Measurements from ENCODE around the gene SLC35F6. TPM values are rescaled to one million over a fixed set of nuclear protein-coding genes. Genes with fewer than 3 reads are reported as not detected.

SLC35F6 gene, protein sequence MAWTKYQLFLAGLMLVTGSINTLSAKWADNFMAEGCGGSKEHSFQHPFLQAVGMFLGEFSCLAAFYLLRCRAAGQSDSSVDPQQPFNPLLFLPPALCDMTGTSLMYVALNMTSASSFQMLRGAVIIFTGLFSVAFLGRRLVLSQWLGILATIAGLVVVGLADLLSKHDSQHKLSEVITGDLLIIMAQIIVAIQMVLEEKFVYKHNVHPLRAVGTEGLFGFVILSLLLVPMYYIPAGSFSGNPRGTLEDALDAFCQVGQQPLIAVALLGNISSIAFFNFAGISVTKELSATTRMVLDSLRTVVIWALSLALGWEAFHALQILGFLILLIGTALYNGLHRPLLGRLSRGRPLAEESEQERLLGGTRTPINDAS
- total RNA-seq (2021; ENCODE audit: unreplicated experiment) (67.3 TPM), Bru-seq, nascent RNA (percentile 87 among the genes with signal in this experiment), BruChase-seq, experiment 1, labeled RNA remaining after a 2-hour chase (percentile 93 among the genes with signal in this experiment), BruChase-seq, experiment 2, labeled RNA remaining after a 6-hour chase (percentile 96 among the genes with signal in this experiment)
- 49.4 TPM for polyA plus RNA-seq (2012; ENCODE audit: insufficient read length)
- long read RNA-seq, partial matches to known transcripts = 0 of 6 reads
- long read RNA-seq, other reads (novel, unspliced or antisense) = 2 of 6 reads

DNA sequence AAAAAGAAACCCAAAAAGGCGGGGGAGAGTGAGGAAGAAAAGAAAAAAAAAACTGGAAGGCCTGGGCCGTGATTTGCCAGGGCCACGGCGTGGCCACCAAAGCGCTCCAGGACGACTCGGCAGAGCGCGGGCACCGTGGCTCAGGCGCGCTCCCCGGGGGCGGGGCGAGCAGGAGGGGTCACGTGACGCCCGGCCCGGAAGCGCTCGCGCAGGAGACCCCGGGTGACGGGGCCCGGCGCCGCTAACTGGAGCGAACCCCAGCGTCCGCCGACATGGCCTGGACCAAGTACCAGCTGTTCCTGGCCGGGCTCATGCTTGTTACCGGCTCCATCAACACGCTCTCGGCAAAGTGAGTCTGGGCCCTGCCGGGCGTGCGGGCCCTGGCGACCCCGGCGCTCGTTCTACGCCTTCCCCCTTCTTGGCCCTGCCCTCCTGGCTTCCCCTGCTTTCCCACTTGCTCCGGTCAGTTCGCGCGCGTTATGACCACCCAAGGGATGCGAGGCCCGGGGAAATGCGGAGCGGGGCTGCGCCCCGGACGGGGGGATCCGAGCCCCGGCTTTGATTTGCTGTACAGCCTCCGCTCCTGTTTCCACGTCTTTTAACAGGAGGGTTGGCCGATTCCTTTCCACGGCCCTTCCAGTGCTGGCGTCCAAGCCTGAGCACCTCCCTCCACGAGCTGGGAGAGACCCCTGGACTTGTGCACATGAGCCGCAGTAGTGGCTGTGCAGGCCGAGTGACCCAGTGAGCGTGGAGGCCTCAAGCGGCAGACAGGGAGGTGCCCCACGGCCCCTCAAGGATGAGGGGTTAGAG lies at the start of gene SLC35F6:
SLC35F6 (plus strand) TSS at position 207 of the 810 bp plus-strand sequence; CDS start at position 273, 66 bp downstream.
- POLR2A ChIA-PET = interaction anchor here (0.6 to 0.7 kb wide), 2 partner anchors 11 to 198 kb away, joined by 5 to 10 read pairs; no protein-coding TSS in a partner anchor
- TF ChIP-seq, protein P1, sequence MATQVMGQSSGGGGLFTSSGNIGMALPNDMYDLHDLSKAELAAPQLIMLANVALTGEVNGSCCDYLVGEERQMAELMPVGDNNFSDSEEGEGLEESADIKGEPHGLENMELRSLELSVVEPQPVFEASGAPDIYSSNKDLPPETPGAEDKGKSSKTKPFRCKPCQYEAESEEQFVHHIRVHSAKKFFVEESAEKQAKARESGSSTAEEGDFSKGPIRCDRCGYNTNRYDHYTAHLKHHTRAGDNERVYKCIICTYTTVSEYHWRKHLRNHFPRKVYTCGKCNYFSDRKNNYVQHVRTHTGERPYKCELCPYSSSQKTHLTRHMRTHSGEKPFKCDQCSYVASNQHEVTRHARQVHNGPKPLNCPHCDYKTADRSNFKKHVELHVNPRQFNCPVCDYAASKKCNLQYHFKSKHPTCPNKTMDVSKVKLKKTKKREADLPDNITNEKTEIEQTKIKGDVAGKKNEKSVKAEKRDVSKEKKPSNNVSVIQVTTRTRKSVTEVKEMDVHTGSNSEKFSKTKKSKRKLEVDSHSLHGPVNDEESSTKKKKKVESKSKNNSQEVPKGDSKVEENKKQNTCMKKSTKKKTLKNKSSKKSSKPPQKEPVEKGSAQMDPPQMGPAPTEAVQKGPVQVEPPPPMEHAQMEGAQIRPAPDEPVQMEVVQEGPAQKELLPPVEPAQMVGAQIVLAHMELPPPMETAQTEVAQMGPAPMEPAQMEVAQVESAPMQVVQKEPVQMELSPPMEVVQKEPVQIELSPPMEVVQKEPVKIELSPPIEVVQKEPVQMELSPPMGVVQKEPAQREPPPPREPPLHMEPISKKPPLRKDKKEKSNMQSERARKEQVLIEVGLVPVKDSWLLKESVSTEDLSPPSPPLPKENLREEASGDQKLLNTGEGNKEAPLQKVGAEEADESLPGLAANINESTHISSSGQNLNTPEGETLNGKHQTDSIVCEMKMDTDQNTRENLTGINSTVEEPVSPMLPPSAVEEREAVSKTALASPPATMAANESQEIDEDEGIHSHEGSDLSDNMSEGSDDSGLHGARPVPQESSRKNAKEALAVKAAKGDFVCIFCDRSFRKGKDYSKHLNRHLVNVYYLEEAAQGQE (IDR thresholded peaks at IDR 0.05; ENCODE audit: insufficient read depth in 1 of 2, low read depth in 2 of 2, low read length in 1 of 2) = no peak
- TF ChIP-seq POLR2AphosphoS5 (IDR thresholded peaks at IDR 0.05; ENCODE audit: low read depth, low read length) (peak; percentile 60; the same call in 1 of the 2 replicates), SIN3A (IDR thresholded peaks at IDR 0.05; ENCODE audit: borderline replicate concordance, insufficient read depth, low read depth, low read length) (peak; percentile 95)
- TF ChIP-seq, protein P2, sequence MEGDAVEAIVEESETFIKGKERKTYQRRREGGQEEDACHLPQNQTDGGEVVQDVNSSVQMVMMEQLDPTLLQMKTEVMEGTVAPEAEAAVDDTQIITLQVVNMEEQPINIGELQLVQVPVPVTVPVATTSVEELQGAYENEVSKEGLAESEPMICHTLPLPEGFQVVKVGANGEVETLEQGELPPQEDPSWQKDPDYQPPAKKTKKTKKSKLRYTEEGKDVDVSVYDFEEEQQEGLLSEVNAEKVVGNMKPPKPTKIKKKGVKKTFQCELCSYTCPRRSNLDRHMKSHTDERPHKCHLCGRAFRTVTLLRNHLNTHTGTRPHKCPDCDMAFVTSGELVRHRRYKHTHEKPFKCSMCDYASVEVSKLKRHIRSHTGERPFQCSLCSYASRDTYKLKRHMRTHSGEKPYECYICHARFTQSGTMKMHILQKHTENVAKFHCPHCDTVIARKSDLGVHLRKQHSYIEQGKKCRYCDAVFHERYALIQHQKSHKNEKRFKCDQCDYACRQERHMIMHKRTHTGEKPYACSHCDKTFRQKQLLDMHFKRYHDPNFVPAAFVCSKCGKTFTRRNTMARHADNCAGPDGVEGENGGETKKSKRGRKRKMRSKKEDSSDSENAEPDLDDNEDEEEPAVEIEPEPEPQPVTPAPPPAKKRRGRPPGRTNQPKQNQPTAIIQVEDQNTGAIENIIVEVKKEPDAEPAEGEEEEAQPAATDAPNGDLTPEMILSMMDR (IDR thresholded peaks at IDR 0.05) = no peak
- DNase-seq (ENCODE audit: low read depth, low spot score) (no peak), ATAC-seq (peak; percentile 93)
- H3K36me3 ChIP-seq (ENCODE audit: control insufficient read depth, insufficient read depth, low read length) = peaks cover 6% of the 10 kb centered on the region; the same call in 1 of the 2 replicates
- peak within 1 kb of the TSS; percentile 98 to 99 for H3K4me3 ChIP-seq (ENCODE audit: low read depth in 2 of 2, low read length in 2 of 2)
- H3K4me1 ChIP-seq (ENCODE audit: control insufficient read depth, insufficient read depth, low read length) = peaks cover 49% of the 10 kb centered on the region
- no TSS peak for BruUV-seq (replicated peaks)
- intact Hi-C loops (cut with micrococcal nuclease; ENCODE audit: unreplicated experiment) = no loop called here
- H3K9me3 ChIP-seq (ENCODE audit: control insufficient read depth, insufficient read depth, low read depth, low read length) = no peaks in the 10 kb centered on the region
- in situ Hi-C loops (cut with HindIII; ENCODE audit: low pct_unique_long_range_greater_than_20kb, low sequenced_read_pairs) = no loop called here
- H3K27ac ChIP-seq (ENCODE audit: low read length) = peak within 1 kb of the TSS; percentile 98
- no peaks in the 10 kb centered on the region for H3K27me3 ChIP-seq (ENCODE audit: control insufficient read depth, insufficient read depth, low read length)
- CTCF ChIA-PET = no interaction called here

DNA sequence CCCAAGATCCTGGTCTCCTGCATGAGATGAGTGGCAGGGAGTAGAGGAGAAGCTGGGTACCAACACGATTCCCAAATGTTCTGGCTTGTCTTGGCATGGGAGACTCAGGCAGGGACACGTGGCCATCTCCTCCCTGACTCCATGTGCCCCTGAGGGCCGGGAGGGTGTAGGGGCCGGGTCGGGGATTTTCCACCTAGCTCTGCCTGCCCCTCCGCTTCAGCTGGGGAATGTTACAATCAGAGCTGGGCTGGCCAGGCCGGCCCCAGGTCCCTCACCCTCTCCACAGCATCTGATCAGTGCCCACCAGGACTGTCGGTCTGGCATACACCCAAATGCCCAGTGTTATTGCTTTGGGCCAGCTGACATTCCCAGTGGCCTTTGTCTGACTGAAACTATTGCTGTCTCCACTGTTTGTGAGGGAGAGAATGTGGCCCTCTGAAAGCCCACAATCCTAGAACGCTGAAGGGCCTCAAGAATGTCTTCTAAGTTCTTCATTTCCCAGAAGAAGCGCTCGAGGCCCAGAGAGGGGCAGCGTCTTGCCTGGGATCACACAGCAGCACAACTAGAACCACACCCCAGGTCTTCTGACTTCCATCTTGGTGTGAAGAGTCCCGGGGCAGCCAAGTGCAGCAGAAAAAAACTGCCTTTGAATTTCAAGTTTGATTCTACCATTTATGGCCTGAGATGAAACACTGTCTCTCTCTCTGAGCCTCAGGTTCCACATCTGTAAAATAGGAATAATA lies 48.4 kb upstream of the SLC35F6 start:
- Histone ChIP-seq H3K9me3 (ENCODE audit: control insufficient read depth, insufficient read depth, low read depth, low read length) (no peaks in the 10 kb centered on the region), H3K4me3 (ENCODE audit: low read depth in 2 of 2, low read length in 2 of 2) (no peak overlapping the region), H3K27ac (ENCODE audit: low read length) (peak overlapping the region; percentile 78), H3K4me1 (ENCODE audit: control insufficient read depth, insufficient read depth, low read length) (peaks cover 51% of the 10 kb centered on the region), H3K36me3 (ENCODE audit: control insufficient read depth, insufficient read depth, low read length) (no peaks in the 10 kb centered on the region), H3K27me3 (ENCODE audit: control insufficient read depth, insufficient read depth, low read length) (no peaks in the 10 kb centered on the region)
- TF ChIP-seq TCF7L2 (IDR thresholded peaks at IDR 0.05; ENCODE audit: low read depth, low read length) (no peak), POLR2AphosphoS5 (IDR thresholded peaks at IDR 0.05; ENCODE audit: low read depth, low read length) (no peak), SIN3A (IDR thresholded peaks at IDR 0.05; ENCODE audit: borderline replicate concordance, insufficient read depth, low read depth, low read length) (no peak)
- TF ChIP-seq, protein P2 (IDR thresholded peaks at IDR 0.05) = no peak
- TF ChIP-seq, protein P1 (IDR thresholded peaks at IDR 0.05; ENCODE audit: insufficient read depth in 1 of 2, low read depth in 2 of 2, low read length in 1 of 2) = no peak
- ATAC-seq (no peak), DNase-seq (ENCODE audit: low read depth, low spot score) (no peak)
- in situ Hi-C loops (cut with HindIII; ENCODE audit: low pct_unique_long_range_greater_than_20kb, low sequenced_read_pairs) (no loop called here), intact Hi-C loops (cut with micrococcal nuclease; ENCODE audit: unreplicated experiment) (no loop called here)
- ChIA-PET CTCF (no interaction called here), POLR2A (no interaction called here)
- BruUV-seq (replicated peaks) = no TSS peak
